GM15510 (cell line): Measurements from ENCODE around the gene DDX59.

Experiments
- POLR2A ChIP-seq: IDR thresholded peaks from 3 replicates; pipeline ENCODE4 v1.6.1; 2011; ENCODE audit warnings: borderline replicate concordance; ENCODE audit not compliant: insufficient read length; ENCODE audit errors: extremely low read depth

DDX59 gene

GRCh38 chr1:200652378-200652777 lies 17.3 kb downstream of the DDX59 start:
- TF ChIP-seq POLR2A: no peak

DNA sequence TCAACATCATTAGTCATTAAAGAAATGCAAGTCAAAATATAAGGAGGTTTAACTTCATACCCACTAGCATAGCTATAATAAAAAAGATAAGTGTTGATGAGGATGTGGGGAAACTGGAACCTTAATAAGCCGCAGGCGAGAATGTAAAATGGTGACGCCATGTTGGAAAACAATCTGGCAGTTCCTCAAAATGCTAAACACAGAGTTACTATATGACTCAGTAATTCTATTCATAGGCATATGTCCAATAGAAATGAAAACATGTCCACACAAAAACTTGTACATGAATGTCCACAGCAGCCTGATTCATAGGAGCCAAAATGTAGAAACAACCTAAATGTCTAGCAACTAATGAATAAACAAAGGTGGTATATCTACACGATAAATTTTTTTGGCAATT lies 23.2 kb downstream of the DDX59 start:
- no peak for TF ChIP-seq POLR2A

- TF ChIP-seq POLR2A: no peak
These were observed 25.7 kb downstream of the DDX59 start for GRCh38 chr1:200644021-200644420.

DNA sequence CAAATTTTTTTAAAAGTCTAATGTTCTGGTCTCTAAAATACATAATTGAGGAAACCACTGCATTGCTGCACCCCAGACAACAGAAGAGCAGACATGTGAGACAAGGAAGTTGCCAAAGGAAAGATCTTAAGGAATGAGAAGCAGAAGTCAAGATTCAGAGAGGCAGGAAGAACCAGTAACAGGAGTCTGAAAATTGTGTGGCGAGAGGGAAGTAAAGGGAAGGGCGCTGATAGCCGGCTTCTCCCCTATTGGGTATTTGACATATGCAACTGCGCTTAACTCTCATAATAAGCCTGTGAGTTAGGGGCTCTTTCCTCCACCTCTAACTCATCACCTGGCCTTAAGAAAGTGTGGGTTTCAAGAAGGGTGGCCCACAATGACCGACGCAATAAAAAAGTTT lies 27.2 kb downstream of the DDX59 start:
- no peak for TF ChIP-seq POLR2A

DNA sequence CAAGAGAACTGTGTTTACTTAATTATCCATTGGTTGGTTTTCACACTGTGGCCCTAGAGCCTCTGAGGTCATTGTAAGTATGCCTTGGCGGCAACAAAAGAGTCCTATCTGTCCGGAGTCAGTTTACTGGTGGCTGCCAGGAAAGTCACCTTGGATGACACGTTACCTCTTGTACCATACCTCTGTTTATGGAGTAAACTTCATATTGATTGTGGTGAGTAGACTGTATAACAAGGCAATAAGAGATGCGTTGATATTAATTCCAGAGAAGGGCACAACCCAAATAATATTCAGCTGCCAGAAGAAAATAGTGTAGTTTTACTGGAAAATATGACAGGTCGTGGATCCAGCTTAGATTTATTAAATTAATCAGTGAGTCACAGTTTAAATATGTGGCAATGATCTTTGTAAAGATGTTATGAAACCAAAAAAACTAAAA lies 28.7 kb downstream of the DDX59 start:
- TF ChIP-seq POLR2A: no peak

GRCh38 chr1:200640373-200640962 lies 29.2 kb downstream of the DDX59 start:
- no peak for TF ChIP-seq POLR2A

DNA sequence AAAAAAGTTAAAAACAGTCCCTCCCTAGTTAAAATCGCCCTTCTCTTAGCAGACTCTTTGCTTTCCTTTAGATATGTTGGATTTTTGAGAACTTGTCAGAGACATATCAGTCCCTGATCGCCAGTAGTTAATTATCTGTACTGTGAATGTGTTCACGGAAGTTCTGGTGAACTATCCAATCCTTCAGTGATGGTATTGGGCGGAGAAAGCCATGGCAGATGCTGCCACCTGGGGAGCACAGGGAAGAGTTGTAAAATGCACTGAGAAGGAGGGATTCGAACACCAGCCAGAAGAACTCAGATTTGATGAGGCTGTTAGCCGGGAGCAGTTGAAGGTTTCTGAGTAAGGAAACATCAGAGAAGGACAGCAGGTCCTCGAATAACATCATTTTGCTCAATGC lies 31.6 kb downstream of the DDX59 start:
- no peak for TF ChIP-seq POLR2A

DNA sequence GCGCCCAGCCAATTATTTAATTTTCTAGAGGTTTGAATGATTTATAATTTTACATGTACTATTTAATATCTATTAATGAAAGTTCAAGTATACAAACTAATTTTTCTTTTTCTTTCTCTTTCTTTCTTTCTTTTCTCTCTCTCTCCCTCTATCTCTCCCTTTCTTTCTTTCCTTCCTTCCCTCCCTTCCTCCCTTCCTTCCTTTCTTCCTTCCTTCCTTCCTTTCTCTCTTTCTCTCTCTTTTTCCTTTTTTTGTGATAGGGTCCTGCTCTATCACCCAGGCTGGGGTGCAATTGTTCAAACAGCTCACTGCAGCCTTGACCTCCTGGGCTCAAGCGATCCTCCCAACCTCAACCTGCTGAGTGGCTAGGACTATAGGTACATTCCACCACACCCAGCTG lies 33.0 kb downstream of the DDX59 start:
- no peak for TF ChIP-seq POLR2A

- TF ChIP-seq POLR2A: no peak
These were observed 35.2 kb downstream of the DDX59 start for GRCh38 chr1:200634261-200635122.

DNA sequence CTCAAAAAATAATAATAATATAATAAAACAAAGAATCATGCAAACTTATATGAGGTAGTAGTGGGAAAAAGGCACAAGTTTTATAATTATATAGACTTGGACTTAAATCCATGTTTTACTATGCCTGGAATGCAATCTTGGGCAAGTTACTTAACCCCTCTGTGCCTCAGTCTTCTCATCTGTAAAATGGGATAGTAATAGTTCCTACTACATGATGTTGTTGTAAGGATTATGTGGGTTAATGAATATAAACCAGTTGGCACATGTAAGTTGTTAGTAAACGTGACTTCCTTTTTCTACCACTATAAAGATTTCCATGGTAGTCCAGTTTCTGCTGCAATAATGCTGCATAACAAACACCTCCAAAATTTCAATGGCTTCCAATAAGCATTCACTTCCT lies 38.3 kb downstream of the DDX59 start:
- no peak for TF ChIP-seq POLR2A

GRCh38 chr1:200629876-200630514 lies 39.7 kb downstream of the DDX59 start:
- TF ChIP-seq POLR2A: no peak

- no peak for TF ChIP-seq POLR2A
These were observed 41.4 kb downstream of the DDX59 start for GRCh38 chr1:200628223-200628881.

- TF ChIP-seq POLR2A: no peak
These were observed 42.0 kb downstream of the DDX59 start for GRCh38 chr1:200627575-200628222.

DNA sequence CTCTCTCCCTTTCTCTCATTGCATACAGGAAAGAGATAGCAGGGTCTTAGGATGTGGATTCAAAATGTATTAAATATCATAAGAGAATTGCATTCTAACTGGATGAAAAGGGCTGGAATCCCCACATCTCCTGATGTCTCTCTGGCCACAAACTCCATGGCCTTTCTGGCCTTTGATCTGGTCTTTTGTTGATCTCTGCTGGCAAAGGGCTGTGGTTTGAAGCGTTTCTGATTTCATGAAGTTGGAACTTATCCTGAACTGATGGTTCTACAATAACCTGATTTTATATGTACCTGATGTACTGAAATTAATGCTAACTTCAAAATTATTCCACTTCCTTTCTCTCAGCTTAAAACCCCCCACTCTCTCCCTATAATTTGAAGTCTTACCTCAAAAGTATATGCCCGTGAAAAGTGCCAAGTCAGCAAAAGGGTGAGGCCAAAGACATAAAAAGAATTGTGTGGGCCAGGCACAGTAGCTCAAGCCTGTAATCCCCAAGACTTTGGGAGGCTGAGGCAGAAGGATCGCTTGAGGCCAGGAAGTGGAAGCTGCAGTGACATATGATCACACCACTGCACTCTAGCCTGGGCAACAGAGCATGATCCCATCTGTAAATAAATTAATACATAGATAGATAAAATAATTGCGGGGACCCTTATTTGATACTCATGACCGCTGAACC lies 42.7 kb downstream of the DDX59 start:
- no peak for TF ChIP-seq POLR2A

DNA sequence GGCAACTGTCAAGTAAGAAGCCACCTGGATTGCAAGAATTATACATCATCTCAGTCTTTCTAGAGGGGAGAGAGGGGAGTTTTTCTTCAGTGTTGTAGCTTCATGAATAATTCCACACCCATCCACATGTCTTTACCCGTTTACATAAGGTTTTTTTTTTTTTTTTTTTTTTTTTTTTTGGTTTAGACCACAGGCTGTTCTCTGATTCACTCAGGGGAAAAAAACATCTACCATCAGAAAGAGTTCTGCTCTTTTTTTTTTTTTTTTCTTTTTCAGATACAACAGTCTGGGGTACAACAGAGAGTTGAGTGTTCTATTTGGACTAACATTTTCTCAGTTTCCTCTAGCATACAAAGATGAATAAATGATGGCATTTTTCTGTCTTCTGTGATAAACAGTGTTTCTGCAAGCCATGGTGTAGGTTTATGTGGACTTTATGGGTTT lies 44.3 kb downstream of the DDX59 start:
- TF ChIP-seq POLR2A: no peak
